Loucy (cell line): Measurements from ENCODE around the gene TMEM200A.

Experiments used
- EZH2phosphoT487 ChIP-seq: fragments of 200-600 bp; IDR thresholded peaks from 2 replicates; pipeline ENCODE4 v1.6.1; 2018; ENCODE audit warnings: antibody characterized with exemption, mild to moderate bottlenecking, moderate library complexity, borderline replicate concordance
- TF ChIP-seq, protein P1 (sequence below): fragments of 200-600 bp; sonication (generic); conservative IDR thresholded peaks from 2 replicates; pipeline ENCODE4 v1.5.1; 2014; ENCODE audit warnings: mild to moderate bottlenecking, antibody characterized with exemption, low read length

DNA sequence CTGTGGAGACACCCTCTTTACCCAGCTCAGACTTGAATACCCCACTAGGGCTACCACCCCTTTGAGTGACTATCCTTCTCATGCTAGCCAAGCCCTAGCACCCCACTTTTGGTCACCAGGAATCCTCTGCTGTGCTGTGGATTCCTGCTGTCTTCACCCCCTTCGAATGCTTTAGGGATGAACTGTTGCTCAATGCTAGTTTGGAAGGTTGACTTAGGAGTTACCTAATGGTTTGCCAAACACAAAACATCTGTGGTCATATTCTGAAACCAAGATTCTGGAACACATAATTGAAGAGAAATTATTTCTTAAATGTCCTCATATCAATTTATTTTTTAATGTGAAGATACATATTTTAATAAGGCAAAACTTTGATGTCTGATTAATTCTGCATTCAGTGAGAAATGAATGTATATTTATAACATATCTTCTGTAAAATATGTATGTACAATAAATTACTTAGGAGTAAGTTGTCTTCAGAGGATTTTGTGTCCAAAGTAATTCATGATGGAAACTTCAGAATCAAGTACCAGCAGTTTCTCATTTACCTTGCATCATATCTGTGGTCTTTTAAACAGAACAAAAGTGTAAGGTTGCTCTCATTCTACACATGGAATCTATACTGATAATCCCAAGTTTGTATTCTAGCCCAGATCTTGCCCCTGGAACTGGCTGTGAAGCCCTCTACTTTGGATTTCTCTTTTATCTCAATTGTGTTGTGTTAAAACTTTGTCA lies 46.9 kb downstream of the TMEM200A start:
- TF ChIP-seq, protein P1, sequence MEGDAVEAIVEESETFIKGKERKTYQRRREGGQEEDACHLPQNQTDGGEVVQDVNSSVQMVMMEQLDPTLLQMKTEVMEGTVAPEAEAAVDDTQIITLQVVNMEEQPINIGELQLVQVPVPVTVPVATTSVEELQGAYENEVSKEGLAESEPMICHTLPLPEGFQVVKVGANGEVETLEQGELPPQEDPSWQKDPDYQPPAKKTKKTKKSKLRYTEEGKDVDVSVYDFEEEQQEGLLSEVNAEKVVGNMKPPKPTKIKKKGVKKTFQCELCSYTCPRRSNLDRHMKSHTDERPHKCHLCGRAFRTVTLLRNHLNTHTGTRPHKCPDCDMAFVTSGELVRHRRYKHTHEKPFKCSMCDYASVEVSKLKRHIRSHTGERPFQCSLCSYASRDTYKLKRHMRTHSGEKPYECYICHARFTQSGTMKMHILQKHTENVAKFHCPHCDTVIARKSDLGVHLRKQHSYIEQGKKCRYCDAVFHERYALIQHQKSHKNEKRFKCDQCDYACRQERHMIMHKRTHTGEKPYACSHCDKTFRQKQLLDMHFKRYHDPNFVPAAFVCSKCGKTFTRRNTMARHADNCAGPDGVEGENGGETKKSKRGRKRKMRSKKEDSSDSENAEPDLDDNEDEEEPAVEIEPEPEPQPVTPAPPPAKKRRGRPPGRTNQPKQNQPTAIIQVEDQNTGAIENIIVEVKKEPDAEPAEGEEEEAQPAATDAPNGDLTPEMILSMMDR: no peak
- no peak for TF ChIP-seq EZH2phosphoT487
